ENCODE results near the gene CACNA2D2.

- TF ChIP-seq CTCF (IDR thresholded peaks at IDR 0.05; ENCODE audit: poor library complexity) = no peak
- no peak for TF ChIP-seq EZH2phosphoT487 (IDR thresholded peaks at IDR 0.05; ENCODE audit: low read depth, severe bottlenecking, unreplicated experiment)
- no peak for TF ChIP-seq EZH2 (IDR thresholded peaks at IDR 0.05; ENCODE audit: borderline replicate concordance)
Measured at GRCh38 chr3:50314816-50315215, 188.6 kb downstream of the CACNA2D2 start.
